KBM-7 (cell line): Measurements from ENCODE around the gene FHIT.

Experiments
- DNase-seq: peaks from one replicate; pipeline ENCODE4 v3.0.0-alpha.2; 2015
- in situ Hi-C: fragments of 300-500 bp; cut with MboI; formaldehyde crosslinking; loops from 2 replicates; pipeline ENCODE4 v1.14.3; 2020; ENCODE audit warnings: low sequenced_read_pairs, low pct_unique_long_range_greater_than_20kb, mixed read lengths

The FHIT gene

DNA sequence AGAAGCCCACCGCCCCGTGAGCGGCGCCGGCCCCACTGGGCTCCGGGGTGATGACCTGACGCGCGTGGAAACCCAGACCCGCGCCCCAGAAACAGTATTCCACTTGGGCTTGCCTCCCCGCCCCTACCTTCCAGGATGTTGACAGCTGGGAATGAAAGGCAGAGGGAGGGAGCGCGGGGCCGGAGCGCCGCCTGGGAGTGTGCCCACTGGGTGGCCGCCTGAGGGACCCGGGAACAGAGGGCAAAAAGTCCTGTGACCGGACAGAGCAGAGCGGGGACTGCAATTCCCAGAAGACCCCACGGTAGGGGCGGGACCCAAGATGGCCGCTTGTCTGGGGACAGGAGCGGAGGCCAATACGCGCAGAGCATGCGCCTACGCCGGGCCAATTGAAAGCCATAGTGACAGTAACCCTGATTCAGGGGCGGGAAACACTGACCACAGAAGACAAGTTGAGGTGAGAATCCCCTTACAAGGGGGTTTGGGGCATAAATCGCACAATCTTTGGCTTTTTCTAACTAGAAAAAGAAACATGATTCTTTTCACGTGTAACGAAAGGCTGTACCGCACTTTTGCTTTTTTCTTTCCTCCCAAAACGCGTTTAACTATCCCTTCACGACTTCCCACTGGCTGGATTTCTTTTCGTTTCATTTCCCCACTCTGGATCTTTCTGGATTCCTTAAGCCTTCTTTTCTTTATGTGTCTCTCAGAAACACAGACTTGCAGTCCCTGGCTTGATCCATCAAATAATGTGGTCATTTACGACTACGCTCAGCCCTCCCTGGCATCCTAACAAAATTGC lies at the start of gene FHIT:
Gene FHIT (minus strand): TSS at position 279 of the 799 bp plus-strand sequence.
- in situ Hi-C loops = no loop called here
- DNase-seq = peak; percentile 68

DNA sequence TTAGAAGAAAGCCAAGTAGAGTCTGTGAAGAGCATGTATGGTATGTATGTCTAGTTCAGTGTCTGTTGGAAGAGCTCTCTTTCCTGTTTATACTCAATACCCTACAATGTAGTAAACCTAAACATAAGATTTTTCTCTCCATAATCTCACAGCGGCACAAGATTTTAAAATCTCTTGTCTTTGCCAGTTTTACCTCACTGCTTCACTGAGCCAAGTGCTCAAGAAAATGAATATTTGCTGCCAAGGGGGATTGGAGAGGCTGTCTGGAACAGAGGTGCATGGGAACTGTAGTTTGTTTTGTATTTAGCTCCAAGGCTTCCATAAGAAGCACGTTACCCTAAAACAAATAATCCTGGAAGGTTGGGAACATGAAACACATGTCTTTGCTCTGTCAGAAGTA lies 49.5 kb upstream of the FHIT start:
- no peak for DNase-seq

DNA sequence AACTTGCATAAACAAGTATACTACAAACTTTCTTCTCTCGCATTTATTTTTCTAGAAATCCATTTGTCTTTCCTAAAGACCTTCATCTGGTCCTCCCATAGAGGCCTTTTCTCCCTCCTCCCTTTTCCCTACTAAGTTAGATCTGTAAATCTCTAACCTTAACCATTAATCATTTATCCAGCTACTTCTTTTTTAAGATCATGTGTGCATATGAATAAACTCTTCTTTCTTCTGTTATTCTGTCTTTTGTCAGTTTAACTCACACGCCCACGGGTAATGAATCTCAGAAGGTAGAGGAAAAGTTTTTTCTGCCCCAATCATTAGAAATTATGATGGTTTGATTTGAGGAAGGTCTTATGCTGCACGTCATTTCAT lies 48.7 kb upstream of the FHIT start:
- no peak for DNase-seq
- in situ Hi-C loops = no loop called here

More for the DNA sequence above, 49.5 kb upstream of the FHIT start:
- in situ Hi-C loops = no loop called here

DNA sequence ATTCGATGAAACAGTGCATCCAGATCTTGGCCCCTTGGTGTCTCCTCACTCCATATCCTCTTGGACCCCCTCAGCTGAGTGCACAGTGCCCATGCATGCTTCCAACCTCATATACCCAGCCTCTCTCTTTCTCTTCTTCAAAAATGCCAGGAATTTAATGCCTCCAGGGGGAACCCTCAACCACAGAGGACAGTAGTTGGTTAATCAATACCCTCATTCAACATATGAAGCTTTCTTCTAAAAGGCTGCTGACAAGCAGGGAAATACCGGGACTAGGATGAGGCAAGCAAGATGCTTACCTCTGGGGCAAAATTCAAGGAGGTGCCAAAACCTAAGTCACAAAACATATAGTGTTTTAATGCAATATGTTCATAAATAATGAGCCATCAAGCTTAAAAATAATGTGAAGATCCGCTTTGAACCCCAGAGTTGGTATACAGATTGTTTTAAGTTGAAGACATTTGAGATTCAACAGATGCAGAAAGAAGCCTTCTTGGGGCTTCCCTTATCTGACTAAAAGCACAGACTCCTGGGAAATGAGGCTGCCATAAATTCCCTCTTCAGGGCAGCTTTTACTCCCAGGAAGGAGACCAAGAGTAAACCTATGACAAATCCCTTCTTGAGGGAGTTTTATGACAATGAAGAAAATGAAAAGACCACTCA lies 48.2 kb upstream of the FHIT start:
- in situ Hi-C loops = no loop called here
- DNase-seq = no peak

DNA sequence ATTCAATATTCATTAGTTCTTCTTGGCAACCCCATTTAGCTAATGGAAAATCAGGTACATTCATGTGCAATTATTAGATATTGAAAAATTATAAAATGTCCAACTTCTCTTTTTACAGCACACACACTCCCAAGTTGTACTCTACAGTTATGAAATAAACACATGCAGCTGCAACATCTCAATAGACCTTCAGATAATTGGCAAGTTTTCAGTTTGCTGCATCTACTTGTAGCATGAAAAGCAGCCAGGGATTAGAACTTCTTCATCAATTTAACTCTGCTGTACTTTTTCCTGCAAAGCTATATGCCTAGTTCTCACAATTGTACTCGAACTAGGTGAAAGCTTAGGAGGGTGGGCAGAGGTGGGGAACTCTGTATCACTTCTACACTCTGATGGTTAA lies 46.6 kb upstream of the FHIT start:
- no peak for DNase-seq
- in situ Hi-C loops = no loop called here

DNA sequence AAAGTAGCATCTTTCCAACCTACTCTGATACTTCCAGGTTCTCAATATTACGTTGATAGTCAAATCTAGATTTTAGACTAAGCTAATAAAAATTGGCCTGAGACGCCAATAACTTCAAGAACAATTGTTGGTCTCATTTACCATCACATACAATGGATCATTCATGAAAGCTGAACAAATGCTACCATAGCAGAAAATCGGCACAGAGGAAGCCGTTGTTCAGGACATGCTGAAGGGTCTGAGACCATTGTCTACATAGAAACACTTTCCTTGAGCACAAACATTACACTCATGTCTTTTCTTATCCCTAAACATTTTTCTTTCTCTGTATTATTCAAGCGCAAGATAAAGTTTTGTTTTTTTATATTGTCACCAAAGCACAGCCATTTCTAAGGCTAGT lies 37.2 kb upstream of the FHIT start:
- in situ Hi-C loops = no loop called here
- no peak for DNase-seq

DNA sequence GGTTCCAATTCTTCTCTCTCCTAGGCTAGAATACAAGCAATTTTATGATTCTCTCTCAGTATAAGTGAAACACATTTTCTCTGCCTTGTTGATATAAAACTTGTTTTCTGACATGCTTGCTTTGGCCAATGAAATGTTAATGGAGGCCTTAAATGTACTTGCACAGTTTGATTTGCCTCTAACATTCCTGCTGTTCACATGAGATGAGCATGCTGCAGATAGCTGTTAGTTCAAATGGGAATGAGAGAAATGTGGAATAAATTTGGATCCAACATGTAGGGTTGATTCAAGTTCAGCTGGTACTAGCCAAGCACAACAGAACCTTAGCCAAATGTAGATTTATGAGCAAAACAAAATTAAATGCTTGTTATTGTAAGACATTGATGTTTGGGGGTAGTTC lies 32.6 kb upstream of the FHIT start:
- in situ Hi-C loops = no loop called here
- DNase-seq = no peak

GRCh38 chr3:61278713-61279112 lies 27.5 kb upstream of the FHIT start:
- DNase-seq = no peak
- in situ Hi-C loops = no loop called here

DNA sequence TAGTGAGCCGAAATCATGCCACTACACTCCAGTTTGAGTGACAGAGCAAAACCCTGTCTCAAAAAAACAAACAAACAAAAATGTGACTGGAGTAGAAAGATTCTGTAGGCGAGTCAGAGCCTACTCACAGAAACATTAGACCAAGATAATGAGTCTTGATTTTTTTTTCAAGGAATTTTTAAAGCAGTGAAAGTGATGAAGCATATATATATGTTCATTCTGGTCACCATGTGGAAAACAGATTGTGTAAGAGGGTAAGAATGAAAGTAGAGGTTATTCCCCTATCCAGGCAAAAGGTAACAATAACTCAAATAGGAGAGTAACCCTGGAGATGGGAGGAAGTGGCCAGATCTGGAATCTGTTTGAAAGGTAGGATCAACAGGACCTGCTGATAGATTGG lies 26.2 kb upstream of the FHIT start:
- in situ Hi-C loops = no loop called here
- DNase-seq = no peak

DNA sequence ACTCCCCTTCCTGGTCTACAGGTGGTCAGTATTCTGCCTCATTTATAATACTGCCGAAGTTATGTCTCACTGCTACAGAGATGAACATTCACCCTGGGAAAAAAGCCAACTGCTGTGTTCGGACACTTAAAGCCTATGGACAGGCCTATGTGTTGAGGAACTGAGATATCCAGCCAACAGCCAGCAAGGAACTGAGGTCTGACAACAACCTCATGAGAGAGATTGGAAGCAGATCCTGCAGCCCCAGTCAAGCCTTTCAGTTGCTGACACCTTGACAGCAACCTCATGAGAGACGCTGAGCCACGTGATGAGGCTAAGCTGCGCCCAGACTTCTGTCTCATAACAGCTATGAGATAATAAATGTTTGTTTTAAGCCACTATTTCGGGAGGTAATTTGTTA lies 18.2 kb upstream of the FHIT start:
- no peak for DNase-seq
- in situ Hi-C loops = no loop called here

GRCh38 chr3:61268644-61269043 lies 17.4 kb upstream of the FHIT start:
- DNase-seq = no peak
- in situ Hi-C loops = no loop called here

DNA sequence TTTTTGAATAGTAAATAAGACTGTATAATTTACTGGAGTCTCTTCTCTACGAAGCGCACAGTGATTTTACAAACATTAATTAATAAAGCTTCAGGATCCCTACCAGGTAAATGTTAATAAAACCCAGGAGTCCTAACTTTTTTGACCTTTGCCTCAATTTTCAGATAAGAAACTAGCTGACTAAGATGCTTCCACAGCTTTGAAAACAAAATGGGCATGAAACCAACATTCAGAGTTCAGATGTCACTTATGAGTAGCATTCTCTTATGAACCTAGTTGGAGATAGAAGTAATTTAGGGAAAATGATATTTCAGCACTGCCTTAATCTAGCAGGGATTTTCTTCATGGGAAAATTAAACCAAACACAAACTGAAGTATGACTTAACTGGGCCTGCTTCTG lies 13.0 kb upstream of the FHIT start:
- no peak for DNase-seq
- in situ Hi-C loops = no loop called here

GRCh38 chr3:61257148-61257547 lies 5.9 kb upstream of the FHIT start:
- no peak for DNase-seq
- in situ Hi-C loops = no loop called here

GRCh38 chr3:61253756-61254155 lies 2.5 kb upstream of the FHIT start:
- in situ Hi-C loops = no loop called here
- DNase-seq = no peak

DNA sequence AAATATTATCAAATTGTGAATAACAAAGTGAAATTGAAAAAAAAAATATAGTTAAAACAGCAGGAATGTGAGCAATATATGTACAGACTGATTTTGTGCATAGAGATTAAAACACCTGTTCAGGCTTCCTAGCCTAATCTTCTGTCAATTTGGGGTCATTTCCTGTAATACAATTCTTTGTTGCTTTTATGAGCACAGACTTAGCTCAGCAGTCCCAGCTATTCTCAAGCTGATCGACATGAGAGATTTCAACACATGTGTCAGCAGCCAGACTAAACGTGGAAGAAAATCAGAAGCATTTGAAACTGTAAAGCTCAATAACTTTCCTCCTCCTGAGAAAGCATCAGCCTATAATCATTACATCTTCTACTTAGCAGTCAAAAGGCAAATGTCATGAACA lies 1.6 kb upstream of the FHIT start:
- in situ Hi-C loops = no loop called here
- DNase-seq = no peak

DNA sequence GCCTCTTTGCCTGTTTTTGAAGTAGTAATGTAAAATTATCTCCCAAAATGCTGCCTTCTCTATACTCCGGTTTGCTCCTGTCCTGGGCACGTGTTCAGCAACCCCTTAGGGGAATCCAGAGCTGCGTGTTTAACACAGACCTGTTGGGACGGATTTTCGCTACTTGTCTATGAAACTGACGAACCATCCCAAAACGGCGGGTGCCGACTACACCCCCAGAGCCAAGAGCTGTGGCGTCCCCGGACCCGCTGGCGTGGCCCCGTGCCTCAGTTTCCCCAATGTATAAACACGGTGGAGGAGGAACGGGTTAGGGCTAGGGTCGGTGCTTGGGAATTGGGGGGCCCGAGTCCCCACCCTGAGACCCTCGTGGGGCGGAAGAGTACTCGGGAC lies 473 bp downstream of the FHIT start:
- in situ Hi-C loops = no loop called here
- no peak for DNase-seq

- no peak for DNase-seq
- in situ Hi-C loops = no loop called here
Observed at GRCh38 chr3:61248496-61248895, 2.8 kb downstream of the FHIT start.

DNA sequence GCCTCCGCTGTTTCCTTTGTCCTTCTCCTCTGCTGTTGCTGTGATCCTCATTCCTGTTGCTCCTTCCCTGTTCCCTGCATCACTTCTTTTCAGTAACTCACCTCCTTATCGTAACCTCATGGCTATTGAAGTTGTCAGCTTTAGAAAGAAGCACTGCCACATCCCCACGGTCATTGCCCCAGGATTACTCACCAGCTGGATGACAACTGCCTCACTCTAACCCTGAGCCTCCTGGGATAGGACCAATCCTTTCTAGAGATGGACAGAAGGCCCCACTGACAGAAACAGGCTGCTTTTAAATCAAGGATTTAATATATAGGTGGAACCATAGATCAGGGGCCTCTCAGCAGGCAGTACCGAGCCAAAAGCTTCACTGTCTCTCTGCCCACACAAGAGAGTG lies 4.1 kb downstream of the FHIT start:
- no peak for DNase-seq
- in situ Hi-C loops = no loop called here

DNA sequence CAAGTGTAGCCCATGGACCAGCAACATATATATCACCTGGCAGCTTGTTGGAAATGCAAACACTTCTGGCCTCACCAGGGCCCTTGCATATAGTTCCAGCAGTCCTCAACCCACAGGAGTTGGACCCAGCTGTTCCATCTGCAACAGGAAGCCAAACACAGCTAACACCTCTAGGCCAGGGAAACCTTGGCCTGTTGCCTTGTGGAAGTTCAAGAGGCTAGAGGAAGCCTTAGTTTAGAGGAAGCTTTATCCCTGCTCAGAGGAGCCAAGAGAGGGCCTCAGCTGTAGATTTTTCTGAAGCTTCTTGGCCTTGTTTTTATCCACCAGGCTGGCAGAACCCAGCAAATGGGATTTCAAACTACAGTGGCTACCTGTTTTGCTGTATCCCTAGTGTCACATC lies 11.4 kb downstream of the FHIT start:
- DNase-seq = no peak
- in situ Hi-C loops = no loop called here

DNA sequence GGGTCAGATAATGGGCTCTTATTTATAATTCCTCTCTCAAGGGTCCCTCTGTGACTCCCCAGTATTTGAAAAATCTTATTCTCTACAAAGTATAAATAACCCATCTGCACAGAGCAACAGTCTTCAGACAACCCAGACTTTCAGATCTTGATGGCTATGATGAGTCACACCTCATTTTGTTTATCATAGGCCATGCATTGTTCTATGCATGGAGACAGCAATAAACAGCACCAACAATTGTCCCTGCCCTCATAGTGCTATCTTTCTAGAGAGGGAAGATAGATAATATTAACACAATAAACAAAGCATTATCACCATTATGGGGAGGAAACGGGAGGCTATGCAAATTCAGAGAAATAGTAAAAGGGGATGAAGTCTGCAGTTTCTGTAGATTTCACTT lies 13.4 kb downstream of the FHIT start:
- no peak for DNase-seq
- in situ Hi-C loops = no loop called here

DNA sequence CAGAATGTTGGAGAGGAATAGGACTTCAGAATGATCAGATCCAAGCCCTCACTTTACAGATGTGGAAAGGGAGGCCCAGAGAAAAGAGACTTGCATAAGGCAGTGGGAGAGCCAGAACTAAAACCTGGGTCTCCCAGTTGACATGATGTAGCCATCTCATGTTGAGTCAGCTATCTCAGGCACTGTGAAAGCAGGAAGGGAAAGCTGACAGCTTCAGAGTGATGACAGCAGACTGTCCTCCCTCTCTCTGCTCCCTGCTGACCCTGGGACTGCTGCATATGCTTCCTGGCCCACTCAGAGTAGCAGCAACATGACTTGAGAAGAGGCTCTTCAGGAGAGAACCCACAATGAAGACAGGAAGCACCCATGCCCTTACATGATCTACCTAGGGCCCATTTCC lies 14.7 kb downstream of the FHIT start:
- DNase-seq = no peak
- in situ Hi-C loops = no loop called here
